NCI-H2227 treated with DMSO at 0.1 percent for 48 hours (cell line): Measurements from ENCODE around the gene HRK.

Source experiments
- DNase-seq: peaks from one replicate; lab custom pipeline; 2025; lab: John Stamatoyannopoulos, UW

Gene HRK

DNA sequence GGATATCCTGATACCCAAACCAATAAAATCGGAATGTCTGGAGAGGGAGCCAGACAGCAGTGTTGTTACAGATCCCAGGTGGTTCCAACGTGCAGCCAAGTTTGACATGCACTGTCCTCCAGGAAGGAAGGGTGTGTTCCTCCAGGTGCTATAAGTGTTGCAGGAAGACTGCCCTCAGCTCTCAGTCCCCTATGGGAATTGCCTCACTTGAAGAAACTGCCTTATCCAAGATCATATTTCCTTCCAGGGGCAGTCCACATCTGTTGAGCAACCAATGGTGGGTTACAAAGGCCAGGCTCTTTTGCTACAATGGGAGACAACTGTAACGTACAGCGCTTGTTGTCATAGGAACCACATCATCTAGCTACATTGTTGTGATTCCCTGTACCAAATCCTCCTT is 16.2 kb upstream of the HRK start:
- DNase-seq: no peak

DNA sequence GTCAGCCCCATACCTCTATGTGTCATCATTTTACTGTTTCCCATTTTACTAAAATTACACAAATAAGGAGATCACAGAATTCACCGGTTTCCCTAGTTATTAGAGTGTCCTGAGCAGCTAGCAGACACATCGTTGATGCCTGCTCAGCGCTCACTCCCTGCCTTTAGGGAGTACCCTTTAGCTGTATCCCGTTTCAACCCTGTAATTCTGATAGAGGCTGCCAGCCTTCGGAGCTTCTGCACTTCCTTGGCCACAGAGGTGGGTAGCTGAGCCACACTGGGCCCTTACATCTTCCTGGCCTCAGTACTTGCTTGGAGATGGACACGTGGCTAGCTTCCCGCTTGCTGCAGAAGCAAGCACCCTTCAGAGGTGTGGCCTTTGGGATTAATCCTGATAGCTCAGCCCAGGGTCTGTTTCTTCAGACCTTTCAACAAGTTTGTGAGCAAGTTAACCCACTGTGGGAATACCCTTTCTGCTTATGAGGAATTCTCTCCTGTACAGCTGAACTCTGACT is 15.2 kb upstream of the HRK start:
- no peak for DNase-seq

DNA sequence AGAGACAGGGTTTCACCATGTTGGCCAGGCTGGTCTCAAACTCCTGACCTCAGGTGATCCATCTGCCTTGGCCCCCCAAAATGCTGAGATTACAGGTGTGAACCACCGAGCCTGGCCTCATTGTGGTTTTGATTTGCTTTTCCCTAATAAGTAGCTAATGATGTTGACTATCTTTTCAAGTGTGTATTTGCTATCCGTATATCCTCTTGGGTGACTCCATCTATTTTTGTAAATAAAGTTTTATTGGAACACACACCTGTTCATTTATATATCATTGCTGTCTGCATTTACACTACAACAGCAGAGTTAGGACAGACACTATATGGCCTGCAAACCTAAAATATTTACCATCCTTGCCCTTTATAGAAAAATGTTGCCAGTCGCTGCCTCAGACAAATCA is 13.7 kb upstream of the HRK start:
- no peak for DNase-seq

DNA sequence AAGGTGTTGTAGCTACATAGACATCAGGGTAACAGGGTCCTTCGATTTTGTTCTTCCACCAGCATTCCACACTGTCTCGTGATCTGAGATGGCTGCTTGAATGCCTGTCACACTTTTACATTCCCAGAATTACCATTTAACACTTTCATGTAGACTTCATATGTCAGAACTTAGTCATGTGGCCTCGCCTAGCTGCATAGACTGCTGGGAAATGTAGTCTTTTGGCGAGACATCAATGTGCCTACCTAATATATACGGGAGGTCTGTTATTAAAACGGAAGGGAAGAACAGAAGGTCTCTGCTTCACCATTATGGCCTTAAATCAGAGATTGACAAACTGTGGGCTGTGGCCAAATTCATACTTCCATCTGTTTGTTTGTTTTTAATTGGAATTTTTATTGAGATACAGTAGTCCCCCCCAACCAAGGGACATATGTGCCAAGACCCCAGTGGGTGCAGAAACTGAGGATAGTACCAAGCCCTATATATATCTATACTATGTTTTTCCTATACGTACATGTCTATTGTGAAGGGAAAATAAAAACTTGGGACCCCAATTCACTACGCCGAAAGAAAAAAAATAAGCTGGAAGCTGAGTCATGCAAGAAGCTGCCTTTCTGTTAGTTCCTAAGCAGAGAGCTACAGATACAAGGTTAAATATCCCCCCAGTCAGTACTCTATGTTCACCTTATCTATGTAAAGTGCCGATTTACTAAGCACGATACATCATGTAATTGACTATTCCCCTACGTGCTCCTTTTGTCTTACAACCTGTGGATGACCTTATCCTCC is 11.3 kb upstream of the HRK start:
- no peak for DNase-seq

DNA sequence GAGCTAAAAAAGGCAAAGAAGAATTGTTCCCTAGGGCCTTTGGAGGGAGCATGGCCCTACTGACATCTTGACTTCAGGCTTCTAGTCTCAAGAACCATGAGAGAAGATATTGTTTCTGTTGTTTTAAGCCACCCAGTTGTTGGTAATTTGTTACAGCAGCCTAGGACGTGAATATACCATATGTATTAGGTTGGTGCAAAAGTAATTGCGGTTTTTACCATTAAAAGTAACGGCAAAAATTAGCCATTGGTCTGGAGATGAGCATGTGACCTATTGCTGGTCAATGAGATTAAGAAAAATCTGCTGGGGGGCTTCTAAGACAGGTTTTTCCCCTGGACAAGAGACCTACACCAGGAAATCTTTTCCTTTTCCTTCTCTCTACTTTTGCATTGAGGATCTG is 9.8 kb upstream of the HRK start:
- DNase-seq: no peak

DNA sequence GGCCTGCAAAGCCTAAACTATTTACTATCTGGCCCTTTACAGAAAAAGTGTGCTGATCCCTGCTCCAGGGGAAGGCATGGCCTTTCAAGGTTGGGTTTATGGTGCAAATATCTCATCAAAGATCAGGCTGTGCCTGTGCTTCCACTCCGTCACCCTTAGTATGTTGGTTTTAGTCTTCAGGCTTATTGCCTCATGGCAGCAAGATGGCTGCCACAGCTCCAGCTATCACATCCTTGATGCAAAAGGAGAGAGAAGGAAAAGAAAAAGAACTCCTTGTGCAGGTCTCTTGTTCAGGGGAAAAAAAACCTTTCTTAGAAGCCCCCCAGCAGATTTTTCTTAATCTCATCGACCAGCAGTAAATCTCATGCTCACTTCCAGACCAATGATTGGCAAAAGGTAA is 9.1 kb upstream of the HRK start:
- DNase-seq: no peak

DNA sequence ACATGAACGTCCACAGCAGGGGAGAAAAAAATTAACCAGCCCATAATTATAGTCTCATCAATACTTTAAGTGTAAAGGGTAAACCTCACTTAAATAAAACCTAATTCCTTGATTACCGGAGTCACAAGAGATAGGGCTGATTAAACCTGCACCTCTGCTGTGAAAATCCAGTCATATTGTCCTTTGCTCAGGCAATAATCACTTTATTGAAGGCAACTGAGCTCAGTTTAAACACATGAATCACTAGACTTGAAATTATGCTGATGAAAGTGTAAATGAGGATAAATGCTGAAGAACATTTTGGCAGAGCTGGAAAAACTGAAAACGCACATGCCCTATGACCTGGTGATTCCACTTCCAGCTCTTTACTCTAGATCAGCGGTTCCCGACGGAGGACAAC is 6.7 kb upstream of the HRK start:
- no peak for DNase-seq

DNA sequence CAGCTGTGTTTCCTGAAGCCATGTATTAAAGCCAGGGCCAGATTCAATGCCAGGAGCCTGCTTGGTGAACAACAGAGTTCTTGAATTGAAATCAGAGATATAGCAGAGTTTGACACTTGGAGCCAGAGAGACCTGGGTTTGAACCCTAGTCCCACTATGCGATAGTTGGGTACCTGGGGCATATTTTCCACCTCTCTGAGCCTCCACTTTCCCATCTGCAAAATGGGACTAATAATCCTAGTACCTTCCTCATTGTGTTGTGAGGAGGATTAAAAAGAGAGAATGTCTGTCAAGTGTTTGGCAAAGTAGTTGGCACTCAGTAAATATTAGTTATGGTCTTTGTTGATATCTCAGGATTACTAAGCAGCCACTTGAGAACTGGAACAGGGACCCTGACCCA is 6.0 kb upstream of the HRK start:
- no peak for DNase-seq

DNA sequence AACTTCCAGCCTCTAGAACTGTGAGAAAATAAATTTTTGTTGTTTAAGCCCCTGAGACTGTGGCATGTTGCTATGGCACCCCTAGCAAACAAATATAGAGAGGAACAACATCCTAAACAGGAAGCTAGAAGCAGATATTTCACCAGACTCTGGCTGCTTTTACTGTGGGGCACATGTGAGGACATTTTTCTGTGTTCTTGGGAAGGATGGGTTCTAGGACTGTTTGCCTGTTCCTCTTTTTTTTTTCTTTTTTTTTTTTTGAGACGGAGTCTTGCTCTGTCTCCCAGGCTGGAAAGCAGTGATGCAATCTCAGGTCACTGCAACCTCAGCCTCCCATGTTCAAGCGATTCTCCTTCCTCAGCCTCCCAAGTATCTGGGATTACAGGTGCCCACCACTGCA is 4.2 kb upstream of the HRK start:
- no peak for DNase-seq

DNA sequence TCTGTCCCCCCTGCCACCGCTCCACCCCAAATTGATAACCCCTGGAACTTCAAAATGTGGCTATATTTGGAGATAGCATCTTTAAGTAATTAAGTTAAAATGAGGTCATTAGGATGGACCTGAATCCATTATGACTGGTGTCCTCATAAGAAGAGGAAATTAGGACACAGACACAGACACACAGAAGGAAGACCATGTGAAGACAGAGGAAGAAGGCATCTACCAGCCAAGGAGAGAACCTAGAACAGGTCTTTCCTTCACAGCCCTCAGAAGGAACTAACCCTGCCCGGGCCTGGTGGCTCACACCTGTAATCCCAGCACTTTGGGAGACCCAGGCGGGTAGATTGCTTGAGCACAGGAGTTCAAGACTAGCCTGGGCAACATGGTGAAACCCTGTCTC is 3.6 kb upstream of the HRK start:
- DNase-seq: no peak

DNA sequence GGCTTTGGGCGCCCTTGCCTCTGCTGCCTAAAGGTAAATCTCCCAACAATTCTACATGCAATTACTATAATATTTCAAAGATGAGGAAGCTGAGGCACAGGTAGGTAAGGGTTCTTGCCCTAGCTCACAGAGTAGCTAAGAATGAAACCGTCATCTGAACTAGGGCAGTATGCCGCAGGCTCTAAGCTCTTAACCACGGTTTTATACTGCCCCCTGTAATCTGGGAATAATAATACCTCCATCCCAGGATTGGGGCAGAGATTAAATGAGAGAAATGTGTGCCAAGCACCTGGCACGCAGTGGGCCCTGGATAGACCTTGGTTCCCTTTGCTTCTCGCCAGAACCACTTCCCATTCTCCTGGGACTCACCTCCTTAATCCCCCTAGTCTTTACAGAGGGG is 1.5 kb upstream of the HRK start:
- DNase-seq: peak; percentile 14

DNA sequence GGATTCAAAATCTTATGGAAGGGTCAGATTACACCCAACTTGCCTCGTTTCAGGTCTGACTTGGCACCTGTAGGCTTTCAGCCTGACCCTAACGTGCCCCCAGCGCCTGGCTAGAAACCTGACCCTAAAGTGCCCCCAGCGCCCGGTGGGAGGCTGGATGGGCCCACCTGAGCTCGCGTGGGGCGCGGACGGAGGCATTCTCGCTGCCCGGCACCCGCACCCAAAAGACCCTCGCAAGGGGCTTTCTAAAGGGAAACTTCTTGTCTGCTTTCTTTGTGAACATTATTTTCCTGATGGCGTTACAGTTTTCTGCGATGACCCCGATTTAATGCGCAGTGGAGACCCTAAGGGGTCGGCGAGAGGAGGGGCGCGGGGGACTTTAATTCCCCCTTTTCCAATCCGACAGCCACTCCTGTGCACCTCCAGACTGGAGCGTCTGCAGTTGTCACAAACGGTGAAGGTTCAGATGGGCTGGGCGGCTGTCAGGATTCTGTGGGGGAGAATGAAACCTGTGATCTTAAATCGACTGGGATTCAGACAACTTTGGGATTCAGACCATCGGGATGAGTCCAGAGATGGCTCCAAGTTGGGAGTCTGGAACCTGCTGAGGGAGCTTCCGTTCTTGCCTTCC is 751 bp upstream of the HRK start:
- no peak for DNase-seq

DNA sequence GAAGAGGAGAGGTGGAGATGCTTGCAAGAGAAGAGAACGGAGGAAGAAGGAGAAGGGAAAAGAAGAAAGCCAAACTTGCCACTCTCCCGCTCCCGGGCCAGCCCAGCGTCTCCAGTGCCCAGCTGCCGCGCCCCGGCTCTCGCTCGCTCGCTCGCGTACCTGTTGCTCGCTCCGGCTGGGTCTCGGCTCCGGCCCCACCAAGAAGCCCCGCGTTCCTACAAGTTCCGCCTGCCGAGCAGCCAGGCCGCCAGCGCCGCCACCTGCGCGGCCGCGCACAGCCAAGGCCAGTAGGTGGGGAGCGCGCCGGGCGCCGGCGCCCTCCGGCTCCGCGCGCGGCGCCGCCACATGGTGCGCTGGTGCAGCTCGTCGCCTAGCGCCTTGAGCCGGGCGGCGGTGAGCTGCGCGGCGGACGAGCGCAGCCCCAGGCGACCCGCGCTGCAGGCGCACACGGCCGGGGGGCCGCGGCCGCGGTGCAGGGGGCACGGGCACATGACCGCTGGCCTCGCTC is 370 bp downstream of the HRK start:
- peak; percentile 37 for DNase-seq

DNA sequence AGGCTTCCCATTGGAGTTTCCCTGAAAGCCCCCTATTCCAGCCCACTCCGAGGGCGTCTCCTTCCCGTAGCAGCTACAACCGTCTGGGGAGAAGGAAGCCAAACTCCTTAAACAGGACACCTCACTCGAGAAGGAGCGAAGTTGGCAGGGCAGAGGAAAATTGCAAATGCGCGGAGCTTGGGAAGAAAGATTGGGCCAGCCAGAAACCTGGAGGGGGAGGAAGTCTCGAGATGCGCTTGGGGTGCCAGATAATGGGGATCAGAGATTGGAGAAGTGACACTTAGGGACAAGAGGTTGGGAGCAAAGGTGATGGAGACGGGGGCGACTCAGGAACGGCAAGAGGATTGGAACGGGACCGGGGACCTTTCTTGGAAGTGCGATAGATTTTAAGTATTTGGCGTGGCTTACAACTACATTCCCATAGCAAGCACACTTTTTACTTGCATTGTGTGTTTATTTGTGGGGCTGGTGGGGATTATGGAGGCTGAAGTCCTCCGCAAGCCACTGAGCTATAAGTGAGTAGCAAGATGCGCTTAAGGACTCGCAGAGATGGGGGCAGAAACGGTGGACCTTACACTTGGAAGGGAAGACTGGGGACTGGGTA is 926 bp downstream of the HRK start:
- no peak for DNase-seq

DNA sequence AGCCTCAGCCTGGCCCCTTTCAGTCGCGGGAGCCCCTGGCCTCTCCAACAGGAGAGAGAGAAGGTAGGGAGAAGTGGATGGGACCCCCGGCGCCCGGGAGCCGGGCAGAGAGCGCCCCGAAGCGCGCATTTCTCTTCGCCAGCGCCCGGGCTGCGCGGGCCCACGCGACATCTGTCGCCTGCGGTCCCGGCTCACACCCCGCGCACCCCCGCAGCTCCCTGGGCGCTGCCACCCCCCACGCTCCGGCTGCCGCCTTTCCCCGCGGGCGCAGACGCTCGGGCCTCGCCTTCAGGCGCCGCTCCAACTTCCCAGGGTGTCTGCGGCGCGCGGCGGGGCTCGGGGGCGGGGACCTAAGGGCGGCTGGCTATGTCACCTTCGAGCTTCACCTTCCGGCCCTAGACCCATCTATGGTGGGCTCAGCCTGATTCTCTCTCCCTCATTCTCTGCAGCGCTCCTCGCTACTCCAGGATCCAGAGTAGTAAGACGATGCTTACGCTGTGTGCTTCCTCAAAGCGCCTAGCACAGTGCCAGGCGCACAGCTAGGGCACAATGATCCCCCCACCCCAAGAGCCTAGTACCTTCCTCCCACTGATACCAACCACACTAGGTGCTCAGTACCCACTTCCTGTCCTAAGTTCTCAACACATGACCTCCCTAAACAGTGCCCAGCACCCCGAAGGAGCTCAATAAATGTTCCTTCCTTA is 1.6 kb downstream of the HRK start:
- no peak for DNase-seq

DNA sequence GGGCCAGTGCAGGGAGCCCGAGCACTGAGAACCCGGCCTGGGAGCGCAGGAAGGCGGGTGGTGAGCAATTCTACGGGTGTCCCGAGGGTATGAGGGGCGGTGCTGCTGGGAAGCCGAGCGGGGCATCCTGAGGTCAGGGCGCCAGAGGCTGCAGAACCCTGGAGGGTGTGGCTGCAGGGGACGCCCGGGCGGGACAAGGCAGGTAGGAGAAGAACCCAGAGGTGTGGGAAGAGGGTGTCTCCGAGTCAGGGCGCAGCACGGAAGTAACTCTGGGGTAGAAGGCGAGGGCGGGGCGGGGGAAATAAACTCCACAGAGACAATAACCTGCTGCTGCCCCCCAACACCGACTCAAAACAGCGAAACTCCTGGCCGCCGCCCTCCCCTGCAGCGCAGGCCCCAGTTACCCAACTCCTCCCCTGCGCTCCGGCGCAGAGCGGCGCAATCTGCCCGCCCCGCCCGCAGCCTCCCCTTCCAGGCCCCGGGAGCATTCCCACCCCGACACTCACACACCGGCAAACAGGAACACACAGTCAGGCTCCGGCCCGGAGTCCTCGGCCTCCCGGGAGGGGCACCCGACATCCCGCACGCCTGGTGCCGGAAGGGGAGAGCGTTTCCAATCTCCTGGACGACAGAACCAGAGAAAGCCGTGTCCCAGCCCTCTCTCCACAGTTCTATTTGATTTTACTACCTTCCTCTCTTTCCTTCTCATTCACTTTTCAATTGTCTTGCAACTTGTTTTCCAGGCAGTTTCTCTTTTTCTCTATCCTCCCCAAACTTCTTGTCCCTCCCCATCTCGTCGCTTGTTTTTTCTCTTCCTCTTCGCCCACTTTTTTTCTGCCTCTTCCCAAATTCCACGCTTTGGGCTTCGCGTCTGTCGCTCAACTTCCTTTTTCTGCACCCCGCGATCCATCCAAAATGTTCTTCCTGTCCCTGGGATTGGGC is 2.4 kb downstream of the HRK start:
- no peak for DNase-seq

DNA sequence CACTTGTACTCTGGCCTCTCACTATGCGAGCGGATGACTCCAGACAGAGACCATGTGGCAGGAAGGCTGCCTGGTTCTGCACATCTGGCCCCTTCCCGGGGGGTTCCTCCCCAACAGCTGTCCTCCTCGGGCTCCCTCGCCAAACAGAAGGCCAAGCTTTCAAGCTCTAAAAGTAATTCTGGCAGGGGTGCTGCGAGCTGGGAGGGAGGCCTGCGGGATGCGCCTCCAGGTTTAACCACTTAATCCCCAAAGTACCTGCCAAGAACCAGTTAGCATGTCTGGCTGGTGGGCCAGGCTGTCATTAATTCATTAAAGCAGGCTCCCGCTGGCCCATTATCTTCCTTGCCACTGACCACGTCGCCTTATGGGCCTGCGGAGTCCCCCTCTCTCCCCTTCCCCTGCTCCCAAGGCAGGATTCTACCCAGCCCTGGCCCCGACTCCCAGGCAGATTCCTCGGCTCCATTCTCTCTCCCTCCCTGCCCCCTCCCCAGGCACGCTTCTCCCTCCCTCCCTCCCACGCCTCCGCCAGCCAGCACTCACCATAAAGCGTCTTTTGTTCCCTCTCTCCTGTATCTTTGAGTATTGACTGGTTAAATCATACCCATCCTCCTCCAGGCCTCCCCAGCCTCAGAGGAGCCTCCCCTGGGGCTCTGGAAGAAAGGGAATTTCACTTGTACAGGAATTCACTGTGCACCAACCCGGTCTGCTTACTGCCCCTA is 4.9 kb downstream of the HRK start:
- DNase-seq: no peak

DNA sequence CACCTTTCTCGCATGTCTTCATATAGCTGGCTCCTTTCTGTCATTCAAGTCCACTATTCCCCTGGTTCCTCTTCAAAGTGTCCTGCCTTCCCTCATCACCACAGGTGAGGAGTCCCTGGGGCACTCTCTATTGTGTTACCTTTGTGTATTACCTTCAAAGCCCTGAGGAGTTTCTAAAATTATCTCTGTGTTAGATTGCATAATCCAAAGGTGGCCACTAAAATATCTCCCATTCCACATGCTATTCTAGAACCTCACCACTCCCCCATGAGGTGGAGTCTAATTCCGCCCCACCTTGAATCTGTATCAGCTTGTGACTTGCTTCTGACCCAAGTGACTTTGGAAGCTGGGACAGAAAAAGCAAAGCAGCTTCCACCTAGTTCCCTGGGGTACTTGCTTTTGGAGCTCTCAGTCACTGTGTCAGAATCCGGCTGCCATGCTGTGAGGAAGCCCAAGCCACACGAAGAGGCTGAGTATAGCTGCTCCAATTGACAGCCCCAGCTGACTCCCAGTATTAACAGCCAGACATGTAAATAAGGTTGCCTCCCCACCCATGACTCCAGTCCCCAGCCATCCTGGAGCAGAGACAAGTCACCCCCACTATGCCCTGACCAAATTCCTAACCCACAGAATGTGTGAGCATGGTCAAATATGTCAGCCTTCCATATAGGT is 6.8 kb downstream of the HRK start:
- no peak for DNase-seq

DNA sequence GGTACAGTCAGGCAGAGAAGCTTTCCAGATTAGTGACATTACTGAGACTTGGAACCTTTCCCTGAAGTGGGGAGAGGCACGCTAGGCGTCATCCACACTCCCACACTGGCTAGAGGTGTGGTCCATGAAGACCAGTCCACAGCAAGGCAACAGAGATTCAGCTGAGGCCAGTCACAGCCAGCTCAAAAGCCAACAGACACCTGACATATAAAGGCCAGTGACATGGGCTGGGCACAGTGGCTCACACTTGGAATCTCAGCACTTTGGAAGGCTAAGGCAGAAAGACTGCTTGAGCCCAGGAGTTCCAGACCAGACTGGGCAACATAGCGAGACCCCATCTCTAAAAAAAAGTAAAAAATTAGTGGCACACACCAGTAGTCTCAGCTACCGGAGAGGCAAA is 10.9 kb downstream of the HRK start:
- no peak for DNase-seq

DNA sequence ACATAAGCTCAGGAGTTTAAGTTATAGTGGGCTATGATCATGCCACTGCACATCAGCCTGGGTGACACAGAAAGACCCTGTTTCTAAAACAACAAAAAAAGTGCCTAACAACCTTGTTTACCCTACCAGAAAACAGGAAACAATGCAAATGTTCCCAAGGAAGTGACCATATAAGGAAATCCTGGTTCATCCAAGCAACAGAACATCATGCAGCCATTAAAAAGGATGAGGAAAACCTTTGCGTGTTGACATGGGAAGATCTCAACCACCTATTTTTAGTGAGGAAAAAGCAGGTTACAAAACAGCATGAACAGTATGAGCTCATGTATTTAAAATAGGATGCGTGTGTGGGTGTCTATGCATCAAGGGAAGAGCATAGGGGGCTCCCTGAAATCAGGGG is 13.7 kb downstream of the HRK start:
- DNase-seq: no peak
